Sigmoid colon (tissue), 7 donors: ENCODE measurements around the gene PRAMEF33. TPM values are rescaled to one million over a fixed set of nuclear protein-coding genes. Genes with fewer than 3 reads are reported as not detected.
"Not testable (repeated sequence)": the region's sequence is repeated elsewhere in the genome, so short reads cannot be mapped to it uniquely, and the experiment has no call there.

Source experiments
- DNase-seq: peaks from one replicate; pipeline ENCODE4 v3.0.0-alpha.2; 2019
- H3K27ac ChIP-seq, 4 donors: fragments of 200-600 bp; sonication (generic); one replicate each; pipeline ENCODE4 v1.5.1; 2016 to 2019; ENCODE audit warnings: mild to moderate bottlenecking in 1 of 4
- H3K27me3 ChIP-seq, 3 donors: fragments of 200-600 bp; sonication (generic); one replicate each; pipeline ENCODE4 v1.5.1; 2019; ENCODE audit warnings: mild to moderate bottlenecking in 1 of 3
- H3K36me3 ChIP-seq, 4 donors: fragments of 200-600 bp; sonication (generic); one replicate each; pipeline ENCODE4 v1.5.1; 2016 to 2019
- H3K4me1 ChIP-seq, 4 donors: fragments of 200-600 bp; sonication (generic); one replicate each; pipeline ENCODE4 v1.5.1; 2017 to 2019
- H3K4me3 ChIP-seq, 4 donors: fragments of 200-600 bp; sonication (generic); one replicate each; pipeline ENCODE4 v1.5.1; 2017 to 2019; ENCODE audit warnings: mild to moderate bottlenecking in 2 of 4, moderate library complexity in 1 of 4
- H3K9me3 ChIP-seq, 4 donors: fragments of 200-600 bp in 3 of 4; sonication (generic) in 3 of 4; one replicate each; pipeline versions ENCODE4 v1.5.1 to v1.6.1; 2013 to 2019
- WGBS, 2 donors: extraction: QIAGEN DNeasy Blood & Tissue Kit; methylation state at CpG; one replicate each; pipeline ENCODE4 v1.1.7; 2013; 5-methylcytosine and 5-hydroxymethylcytosine counted together
- intact Hi-C: fragments of 100-400 bp; cut with DNase I; formaldehyde crosslinking; loops from one replicate; pipeline ENCODE4 v1.15.1; 2023
- polyA plus RNA-seq, 3 donors: library from polyadenylated mRNA; stranded (reverse); fragments of 200-250 nt; gene quantifications; one replicate each; pipeline ENCODE4 v1.2.3, GENCODE V29; 2013
- small RNA-seq, 3 donors: library from RNA; depleted of rRNA; stranded (forward); fragments of <200 nt; gene quantifications; one replicate each; pipeline ENCODE3, GENCODE V24; 2016
- total RNA-seq, 4 donors: library from RNA; depleted of rRNA; stranded (reverse); fragments of >200 nt; gene quantifications; one replicate each; pipeline ENCODE4 v1.1.0, GENCODE V29; 2016
- TF ChIP-seq, protein P1 (sequence below), 4 experiments: fragments of 450-650 bp in 3 of 4; fragments of 200-600 bp in 1 of 4; IDR thresholded peaks; one replicate each; pipeline ENCODE4 v1.5.1; 2016 to 2019; ENCODE audit warnings: antibody characterized with exemption in 4 of 4, mild to moderate bottlenecking in 3 of 4, moderate library complexity in 2 of 4
- donor health status: healthy with polysubstance abuse.
- donor health status: Bipolar disorder and iron deficiency.
- donor health status: healthy.

Gene PRAMEF33
- total and polyA plus RNA-seq, 7 donors, result not detected

DNA sequence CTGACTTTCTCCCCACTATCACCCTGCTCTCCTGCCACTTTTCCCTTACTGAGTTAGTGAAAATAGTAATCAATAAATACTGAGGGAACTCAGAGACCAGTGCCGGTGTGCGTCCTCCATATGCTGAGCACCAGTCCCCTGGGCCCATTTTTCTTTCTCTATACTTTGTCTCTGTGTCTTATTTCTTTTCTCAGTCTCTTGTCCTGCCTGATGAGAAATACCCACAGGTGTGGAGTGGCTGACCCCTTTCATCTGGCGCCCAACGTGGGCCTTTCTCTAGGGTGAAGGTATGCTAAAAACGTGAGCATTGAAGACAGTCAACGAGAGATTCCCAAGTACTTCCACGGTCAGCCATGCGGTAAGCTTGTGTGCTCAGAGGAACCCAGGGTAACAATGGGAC is 50.1 kb downstream of the PRAMEF33 start:
- H3K9me3 ChIP-seq, intact Hi-C loops, DNase-seq, H3K4me1 ChIP-seq, H3K36me3 ChIP-seq, H3K27me3 ChIP-seq, H3K4me3 ChIP-seq, H3K27ac ChIP-seq: not testable (repeated sequence)
- 92 to 95% methylated on average over 7 to 8 of the region's 8 CpGs for WGBS, 2 donors

DNA sequence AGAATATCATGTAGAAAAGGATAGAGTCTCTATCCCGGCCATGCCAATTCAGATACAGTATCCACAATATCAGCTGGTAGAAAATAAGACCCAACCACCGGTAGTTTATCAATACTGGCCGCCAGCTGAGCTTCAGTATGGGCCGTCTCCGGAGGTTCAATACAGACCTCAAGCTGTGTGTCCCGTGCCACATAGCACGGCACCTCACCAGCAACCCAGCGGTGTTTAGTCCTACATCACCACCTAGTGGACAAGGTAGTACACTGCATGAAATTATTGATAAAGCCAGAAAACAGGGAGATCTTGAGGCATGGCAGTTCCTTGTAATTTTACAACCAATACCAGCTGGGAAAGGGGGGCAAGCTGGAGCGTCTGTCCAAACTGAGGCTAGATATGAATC is 51.1 kb downstream of the PRAMEF33 start:
- intact Hi-C loops, H3K4me3 ChIP-seq, H3K27ac ChIP-seq, H3K36me3 ChIP-seq, H3K27me3 ChIP-seq, DNase-seq, H3K4me1 ChIP-seq, H3K9me3 ChIP-seq: not testable (repeated sequence)
- 12 to 16% methylated on average over 2 of the region's 9 CpGs for whole genome bisulfite sequencing, 2 donors

- H3K36me3 ChIP-seq, H3K27me3 ChIP-seq, DNase-seq, H3K4me3 ChIP-seq, H3K9me3 ChIP-seq, H3K4me1 ChIP-seq, H3K27ac ChIP-seq, intact Hi-C loops: not testable (repeated sequence)
- 2 to 3% methylated on average over 5 of the region's 5 CpGs for WGBS, 2 donors
- TF ChIP-seq, protein P1, sequence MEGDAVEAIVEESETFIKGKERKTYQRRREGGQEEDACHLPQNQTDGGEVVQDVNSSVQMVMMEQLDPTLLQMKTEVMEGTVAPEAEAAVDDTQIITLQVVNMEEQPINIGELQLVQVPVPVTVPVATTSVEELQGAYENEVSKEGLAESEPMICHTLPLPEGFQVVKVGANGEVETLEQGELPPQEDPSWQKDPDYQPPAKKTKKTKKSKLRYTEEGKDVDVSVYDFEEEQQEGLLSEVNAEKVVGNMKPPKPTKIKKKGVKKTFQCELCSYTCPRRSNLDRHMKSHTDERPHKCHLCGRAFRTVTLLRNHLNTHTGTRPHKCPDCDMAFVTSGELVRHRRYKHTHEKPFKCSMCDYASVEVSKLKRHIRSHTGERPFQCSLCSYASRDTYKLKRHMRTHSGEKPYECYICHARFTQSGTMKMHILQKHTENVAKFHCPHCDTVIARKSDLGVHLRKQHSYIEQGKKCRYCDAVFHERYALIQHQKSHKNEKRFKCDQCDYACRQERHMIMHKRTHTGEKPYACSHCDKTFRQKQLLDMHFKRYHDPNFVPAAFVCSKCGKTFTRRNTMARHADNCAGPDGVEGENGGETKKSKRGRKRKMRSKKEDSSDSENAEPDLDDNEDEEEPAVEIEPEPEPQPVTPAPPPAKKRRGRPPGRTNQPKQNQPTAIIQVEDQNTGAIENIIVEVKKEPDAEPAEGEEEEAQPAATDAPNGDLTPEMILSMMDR (IDR thresholded peaks at IDR 0.05), result peak in 3 of 4 experiments; percentile 39 to 57 (median 49)
Observed at GRCh38 chr1:13356774-13357173, 53.4 kb downstream of the PRAMEF33 start.

Small RNA genes lying within 50 kb of the gene (small RNA-seq; reads per million reads assigned to genes)
- 0 reads per million in 3 donors for gene RNU6-771P

Other genes starting within 250 kb of the PRAMEF33 start
- not detected for gene PRAMEF27, start 247.0 kb upstream of the PRAMEF33 start, total RNA-seq
- gene PRAMEF27, start 247.0 kb upstream of the PRAMEF33 start, polyA plus RNA-seq, result not detected
- not detected for gene HNRNPCL3, start 242.8 kb upstream of the PRAMEF33 start, total RNA-seq
- gene HNRNPCL3, start 242.8 kb upstream of the PRAMEF33 start, polyA plus RNA-seq, result not detected
- not detected for gene PRAMEF25, start 232.8 kb upstream of the PRAMEF33 start, total RNA-seq
- gene PRAMEF25, start 232.8 kb upstream of the PRAMEF33 start, polyA plus RNA-seq, result not detected
- not detected for gene HNRNPCL2, start 186.7 kb upstream of the PRAMEF33 start, total RNA-seq
- gene HNRNPCL2, start 186.7 kb upstream of the PRAMEF33 start, polyA plus RNA-seq, result not detected
- not detected for gene PRAMEF26, start 147.5 kb upstream of the PRAMEF33 start, total RNA-seq
- gene PRAMEF26, start 147.5 kb upstream of the PRAMEF33 start, polyA plus RNA-seq, result not detected
- gene HNRNPCL4, start 137.9 kb upstream of the PRAMEF33 start, total RNA-seq, result not detected
- gene HNRNPCL4, start 137.9 kb upstream of the PRAMEF33 start, polyA plus RNA-seq, result not detected
- gene PRAMEF9, start 131.7 kb upstream of the PRAMEF33 start, total RNA-seq, result not detected
- not detected for gene PRAMEF9, start 131.7 kb upstream of the PRAMEF33 start, polyA plus RNA-seq
- gene PRAMEF13, start 102.1 kb upstream of the PRAMEF33 start, total RNA-seq, result not detected
- gene PRAMEF13, start 102.1 kb upstream of the PRAMEF33 start, polyA plus RNA-seq, result not detected
- not detected for gene PRAMEF18, start 77.4 kb upstream of the PRAMEF33 start, total RNA-seq
- gene PRAMEF18, start 77.4 kb upstream of the PRAMEF33 start, polyA plus RNA-seq, result not detected
- gene PRAMEF5, start 49.3 kb upstream of the PRAMEF33 start, total RNA-seq, result not detected
- not detected for gene PRAMEF5, start 49.3 kb upstream of the PRAMEF33 start, polyA plus RNA-seq
- not detected for gene PRAMEF8, start 18.4 kb upstream of the PRAMEF33 start, total RNA-seq
- gene PRAMEF8, start 18.4 kb upstream of the PRAMEF33 start, polyA plus RNA-seq, result not detected
- gene PRAMEF15, start 12.0 kb downstream of the PRAMEF33 start, total RNA-seq, result not detected
- not detected for gene PRAMEF15, start 12.0 kb downstream of the PRAMEF33 start, polyA plus RNA-seq
- not detected for gene PRAMEF14, start 43.6 kb downstream of the PRAMEF33 start, total RNA-seq
- gene PRAMEF14, start 43.6 kb downstream of the PRAMEF33 start, polyA plus RNA-seq, result not detected
- gene PRAMEF19, start 68.4 kb downstream of the PRAMEF33 start, total RNA-seq, result not detected
- not detected for gene PRAMEF19, start 68.4 kb downstream of the PRAMEF33 start, polyA plus RNA-seq
- gene PRAMEF17, start 86.1 kb downstream of the PRAMEF33 start, total RNA-seq, result not detected
- gene PRAMEF17, start 86.1 kb downstream of the PRAMEF33 start, polyA plus RNA-seq, result not detected
- gene PRAMEF20, start 106.9 kb downstream of the PRAMEF33 start, total RNA-seq, result not detected
- not detected for gene PRAMEF20, start 106.9 kb downstream of the PRAMEF33 start, polyA plus RNA-seq
- not detected for gene LRRC38, start 210.5 kb downstream of the PRAMEF33 start, total RNA-seq
- not detected for gene LRRC38, start 210.5 kb downstream of the PRAMEF33 start, polyA plus RNA-seq